Suprapubic skin (tissue), 4 donors: ENCODE data around the gene C2orf80. TPM values are rescaled to one million over a fixed set of nuclear protein-coding genes. Genes with fewer than 3 reads are reported as not detected.

ENCODE experiments used
- DNase-seq, 2 donors: peaks; one replicate each; pipeline ENCODE4 v3.0.0-alpha.2; 2019; ENCODE audit warnings: low spot score in 2 of 2
- H3K27ac ChIP-seq: fragments of 200-600 bp; sonication (generic); one replicate; pipeline ENCODE4 v1.5.1; 2019
- H3K27me3 ChIP-seq: fragments of 200-600 bp; sonication (generic); one replicate; pipeline ENCODE4 v1.5.1; 2019
- H3K36me3 ChIP-seq: fragments of 200-600 bp; sonication (generic); one replicate; pipeline ENCODE4 v1.5.1; 2019
- H3K4me1 ChIP-seq: fragments of 200-600 bp; sonication (generic); one replicate; pipeline ENCODE4 v1.5.1; 2019
- H3K4me3 ChIP-seq: fragments of 200-600 bp; sonication (generic); one replicate; pipeline ENCODE4 v1.5.1; 2019; ENCODE audit warnings: mild to moderate bottlenecking
- H3K9me3 ChIP-seq: fragments of 200-600 bp; sonication (generic); one replicate; pipeline ENCODE4 v1.5.1; 2019
- EP300 ChIP-seq: sonication (generic); formaldehyde crosslinking; IDR thresholded peaks from one replicate; pipeline ENCODE4 v1.6.1; 2017; ENCODE audit warnings: antibody characterized with exemption
- POLR2A ChIP-seq, 2 donors: fragments of 450-650 bp; IDR thresholded peaks; one replicate each; pipeline ENCODE4 v1.6.1; 2017; ENCODE audit warnings: antibody characterized with exemption in 2 of 2, mild to moderate bottlenecking in 2 of 2, moderate library complexity in 2 of 2
- POLR2AphosphoS5 ChIP-seq, 3 donors: sonication (generic); formaldehyde crosslinking; IDR thresholded peaks; one replicate each; pipeline ENCODE4 v1.6.1; 2017; ENCODE audit warnings: antibody characterized with exemption in 3 of 3
- WGBS: methylation state at CpG from one replicate; pipeline ENCODE4 v1.1.5; 2018; 5-methylcytosine and 5-hydroxymethylcytosine counted together
- total RNA-seq, 4 donors: library from RNA; depleted of rRNA; stranded (reverse); fragments of >200 nt; gene quantifications; one replicate each; pipeline ENCODE4 v1.1.0, GENCODE V29; 2016
- TF ChIP-seq, protein P1 (sequence below), 2 donors: fragments of 200-600 bp in 1 of 2; fragments of 450-650 bp in 1 of 2; sonication (generic) in 1 of 2; IDR thresholded peaks; one replicate each; pipeline ENCODE4 v1.5.1; 2016 to 2019; ENCODE audit warnings: antibody characterized with exemption in 2 of 2, mild to moderate bottlenecking in 1 of 2, moderate library complexity in 1 of 2

C2orf80 gene
- total RNA-seq, 4 donors from 2014 or later, result not detected

DNA sequence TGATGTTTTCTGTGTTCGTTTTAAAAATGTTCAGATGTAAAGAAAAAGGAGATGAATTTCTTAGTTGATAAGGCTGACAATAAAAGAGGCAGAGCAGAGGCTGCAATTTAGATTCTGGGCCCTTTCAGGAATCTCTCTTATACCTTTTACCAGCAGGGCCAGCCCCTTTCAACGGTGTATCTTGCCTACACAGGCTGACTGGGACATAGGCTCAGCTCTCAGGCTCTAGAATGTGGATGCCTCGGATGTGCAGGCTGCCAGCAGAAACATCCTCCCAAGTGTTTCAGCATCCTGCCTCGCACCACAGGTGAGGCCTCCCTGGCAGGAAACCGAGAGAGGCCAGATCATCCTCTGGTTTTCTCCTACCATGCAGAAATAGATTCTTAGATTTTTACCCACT lies 3.4 kb downstream of the C2orf80 start:
- H3K27me3 ChIP-seq, result no peaks in the 10 kb centered on the region
- no peaks in the 10 kb centered on the region for H3K9me3 ChIP-seq
- no peak for DNase-seq
- H3K27ac ChIP-seq, result no peak overlapping the region
- 56% methylated on average over 5 of the region's 5 CpGs for WGBS
- H3K4me1 ChIP-seq, result peaks cover 4% of the 10 kb centered on the region
- TF ChIP-seq POLR2A (IDR thresholded peaks at IDR 0.05) (no peak), POLR2AphosphoS5 (IDR thresholded peaks at IDR 0.05) (no peak), EP300 (no peak)
- TF ChIP-seq, protein P1, sequence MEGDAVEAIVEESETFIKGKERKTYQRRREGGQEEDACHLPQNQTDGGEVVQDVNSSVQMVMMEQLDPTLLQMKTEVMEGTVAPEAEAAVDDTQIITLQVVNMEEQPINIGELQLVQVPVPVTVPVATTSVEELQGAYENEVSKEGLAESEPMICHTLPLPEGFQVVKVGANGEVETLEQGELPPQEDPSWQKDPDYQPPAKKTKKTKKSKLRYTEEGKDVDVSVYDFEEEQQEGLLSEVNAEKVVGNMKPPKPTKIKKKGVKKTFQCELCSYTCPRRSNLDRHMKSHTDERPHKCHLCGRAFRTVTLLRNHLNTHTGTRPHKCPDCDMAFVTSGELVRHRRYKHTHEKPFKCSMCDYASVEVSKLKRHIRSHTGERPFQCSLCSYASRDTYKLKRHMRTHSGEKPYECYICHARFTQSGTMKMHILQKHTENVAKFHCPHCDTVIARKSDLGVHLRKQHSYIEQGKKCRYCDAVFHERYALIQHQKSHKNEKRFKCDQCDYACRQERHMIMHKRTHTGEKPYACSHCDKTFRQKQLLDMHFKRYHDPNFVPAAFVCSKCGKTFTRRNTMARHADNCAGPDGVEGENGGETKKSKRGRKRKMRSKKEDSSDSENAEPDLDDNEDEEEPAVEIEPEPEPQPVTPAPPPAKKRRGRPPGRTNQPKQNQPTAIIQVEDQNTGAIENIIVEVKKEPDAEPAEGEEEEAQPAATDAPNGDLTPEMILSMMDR (IDR thresholded peaks at IDR 0.05), result no peak
- H3K4me3 ChIP-seq, result no peak overlapping the region
- no peaks in the 10 kb centered on the region for H3K36me3 ChIP-seq

DNA sequence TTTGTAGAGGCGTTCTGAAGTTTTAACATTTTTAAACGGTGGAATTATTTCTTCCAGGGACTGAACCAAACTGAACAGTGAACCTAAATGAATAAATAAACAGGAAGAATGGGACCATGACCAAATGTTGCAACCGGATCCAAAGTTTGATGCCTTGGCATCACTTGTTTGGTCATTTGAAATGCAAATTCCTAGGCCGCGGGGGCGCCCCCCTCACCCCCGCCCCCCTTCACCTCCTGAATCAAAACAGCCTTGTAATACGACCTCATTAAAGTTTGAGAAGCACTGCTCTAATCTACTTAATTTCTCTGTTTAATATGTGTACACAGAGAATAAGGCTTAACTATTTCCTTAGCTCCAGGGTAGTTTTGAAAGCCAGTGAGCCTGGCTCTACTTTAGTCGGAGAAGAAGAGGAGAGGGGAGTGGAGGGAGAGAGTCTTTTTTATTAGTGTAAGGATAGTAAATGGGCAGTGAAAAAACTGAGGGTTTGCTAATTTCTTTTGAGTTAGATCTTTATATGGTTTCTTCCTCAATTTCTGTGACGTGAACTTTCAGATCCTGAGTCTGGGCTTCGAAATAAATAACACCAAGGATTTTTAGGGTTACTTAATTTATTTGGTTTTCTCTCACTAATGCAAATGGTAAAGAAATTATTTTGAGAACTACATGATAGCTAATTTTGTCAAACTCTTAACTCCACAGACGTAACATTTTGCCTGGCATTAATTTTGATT lies 5.7 kb downstream of the C2orf80 start:
- 25% methylated on average over 12 of the region's 12 CpGs for WGBS
- DNase-seq, result no peak

DNA sequence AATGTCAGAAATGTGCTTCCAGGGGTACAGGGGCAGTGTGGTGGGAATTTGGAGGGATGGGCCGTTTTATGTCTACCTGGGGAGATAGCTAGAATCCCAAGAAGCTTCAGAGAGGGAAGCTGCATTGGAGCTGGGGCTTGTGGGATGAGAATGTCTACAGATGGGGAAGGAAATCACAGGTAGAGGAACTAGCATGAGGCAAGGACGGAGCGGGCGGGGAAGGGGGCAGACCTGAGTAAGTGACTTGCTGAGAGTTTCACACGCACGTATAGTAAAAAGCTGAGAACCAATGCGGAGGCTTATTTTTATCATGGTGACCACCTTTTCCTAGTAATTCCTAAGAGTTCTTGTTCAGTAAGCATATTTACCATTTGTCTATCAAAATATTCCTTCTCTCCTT lies 6.3 kb downstream of the C2orf80 start:
- no peak for DNase-seq
- peaks cover 4% of the 10 kb centered on the region for H3K4me1 ChIP-seq
- TF ChIP-seq, protein P1 (IDR thresholded peaks at IDR 0.05), result no peak
- TF ChIP-seq POLR2A (IDR thresholded peaks at IDR 0.05) (no peak), EP300 (no peak), POLR2AphosphoS5 (IDR thresholded peaks at IDR 0.05) (no peak)
- no peaks in the 10 kb centered on the region for H3K27me3 ChIP-seq
- H3K27ac ChIP-seq, result no peak overlapping the region
- H3K4me3 ChIP-seq, result no peak overlapping the region
- H3K36me3 ChIP-seq, result no peaks in the 10 kb centered on the region
- WGBS, result 36% methylated on average over 7 of the region's 7 CpGs
- no peaks in the 10 kb centered on the region for H3K9me3 ChIP-seq

More for the DNA sequence above, 5.7 kb downstream of the C2orf80 start:
- Histone ChIP-seq H3K4me1 (peaks cover 4% of the 10 kb centered on the region), H3K27ac (no peak overlapping the region), H3K9me3 (no peaks in the 10 kb centered on the region), H3K4me3 (no peak overlapping the region), H3K36me3 (no peaks in the 10 kb centered on the region), H3K27me3 (no peaks in the 10 kb centered on the region)
- TF ChIP-seq EP300 (no peak), POLR2A (IDR thresholded peaks at IDR 0.05) (no peak), POLR2AphosphoS5 (IDR thresholded peaks at IDR 0.05) (no peak)
- TF ChIP-seq, protein P1 (IDR thresholded peaks at IDR 0.05), result no peak

DNA sequence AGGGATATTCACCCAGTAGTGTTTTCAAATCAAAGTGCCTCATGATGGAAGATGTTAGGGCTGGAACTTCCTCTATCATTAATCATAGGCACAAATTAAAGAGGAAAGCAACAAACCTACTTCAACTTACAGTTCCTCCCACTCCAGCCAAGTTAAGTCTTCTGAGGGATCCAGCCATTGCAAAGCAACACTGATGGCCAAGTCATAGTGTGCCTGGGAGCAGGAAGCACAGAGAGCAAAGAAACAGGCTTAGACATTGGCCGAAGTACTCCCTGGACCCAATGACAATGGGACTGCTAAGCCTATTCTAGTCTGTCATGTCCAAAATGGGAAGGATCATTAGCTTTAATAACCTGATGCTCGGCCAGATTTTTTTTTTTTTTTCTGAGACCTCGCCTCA lies 7.0 kb downstream of the C2orf80 start:
- H3K27ac ChIP-seq, result no peak overlapping the region
- 52% methylated on average over 3 of the region's 3 CpGs for WGBS

DNA sequence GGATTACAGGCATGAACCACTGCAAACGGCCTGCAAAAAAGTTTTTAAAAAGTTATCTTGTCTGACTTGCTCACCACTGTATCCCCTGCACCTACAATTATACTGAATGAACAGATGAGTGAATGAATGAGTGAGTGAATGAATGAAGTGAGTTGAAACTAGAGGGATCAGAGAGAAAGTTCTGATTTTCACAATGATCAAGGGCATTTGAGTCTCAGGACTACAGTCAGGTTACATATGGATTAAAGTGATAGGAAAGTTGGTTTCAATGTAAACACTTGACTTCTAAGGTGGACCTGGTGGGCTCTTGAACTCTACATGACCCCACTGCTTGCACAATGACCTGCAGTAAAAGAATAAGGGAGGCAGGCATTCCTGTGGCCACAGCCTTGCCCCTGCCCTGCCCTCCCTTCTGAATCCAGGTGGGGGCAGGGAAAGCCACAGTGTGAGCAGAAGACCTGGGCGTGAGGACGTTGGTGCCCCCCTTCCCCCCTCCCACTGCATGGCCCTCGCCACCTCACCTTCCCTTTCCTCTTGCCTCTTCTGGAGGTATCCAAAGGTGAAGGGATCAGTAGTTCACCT lies 10.7 kb downstream of the C2orf80 start:
- DNase-seq, result no peak
- TF ChIP-seq POLR2A (IDR thresholded peaks at IDR 0.05) (no peak), POLR2AphosphoS5 (IDR thresholded peaks at IDR 0.05) (no peak), EP300 (no peak)
- TF ChIP-seq, protein P1 (IDR thresholded peaks at IDR 0.05), result no peak

More for the DNA sequence above, 7.0 kb downstream of the C2orf80 start:
- H3K36me3 ChIP-seq, result no peaks in the 10 kb centered on the region
- H3K9me3 ChIP-seq, result no peaks in the 10 kb centered on the region
- peaks cover 4% of the 10 kb centered on the region for H3K4me1 ChIP-seq
- no peak for DNase-seq
- H3K4me3 ChIP-seq, result no peak overlapping the region
- TF ChIP-seq EP300 (no peak), POLR2AphosphoS5 (IDR thresholded peaks at IDR 0.05) (no peak), POLR2A (IDR thresholded peaks at IDR 0.05) (no peak)
- TF ChIP-seq, protein P1 (IDR thresholded peaks at IDR 0.05), result no peak
- H3K27me3 ChIP-seq, result no peaks in the 10 kb centered on the region

More for the DNA sequence above, 10.7 kb downstream of the C2orf80 start:
- Histone ChIP-seq H3K36me3 (no peaks in the 10 kb centered on the region), H3K4me3 (no peak overlapping the region), H3K27ac (no peak overlapping the region), H3K27me3 (no peaks in the 10 kb centered on the region), H3K9me3 (no peaks in the 10 kb centered on the region), H3K4me1 (peaks cover 10% of the 10 kb centered on the region)
- 65% methylated on average over 4 of the region's 4 CpGs for WGBS
